ENCODE results near the gene SLC3A2. TPM values are rescaled to one million over a fixed set of nuclear protein-coding genes. Genes with fewer than 3 reads are reported as not detected.
A peak's percentile ranks its signal among the peaks of the same experiment; 100 is the strongest.
"Not testable (repeated sequence)": the region's sequence is repeated elsewhere in the genome, so short reads cannot be mapped to it uniquely, and the experiment has no call there.

SLC3A2 gene
- total RNA-seq, 3 donors from 2014 or later (not counting 1 experiment from before 2014, with no cell fraction given): 200 to 235 (median 207) TPM

DNA sequence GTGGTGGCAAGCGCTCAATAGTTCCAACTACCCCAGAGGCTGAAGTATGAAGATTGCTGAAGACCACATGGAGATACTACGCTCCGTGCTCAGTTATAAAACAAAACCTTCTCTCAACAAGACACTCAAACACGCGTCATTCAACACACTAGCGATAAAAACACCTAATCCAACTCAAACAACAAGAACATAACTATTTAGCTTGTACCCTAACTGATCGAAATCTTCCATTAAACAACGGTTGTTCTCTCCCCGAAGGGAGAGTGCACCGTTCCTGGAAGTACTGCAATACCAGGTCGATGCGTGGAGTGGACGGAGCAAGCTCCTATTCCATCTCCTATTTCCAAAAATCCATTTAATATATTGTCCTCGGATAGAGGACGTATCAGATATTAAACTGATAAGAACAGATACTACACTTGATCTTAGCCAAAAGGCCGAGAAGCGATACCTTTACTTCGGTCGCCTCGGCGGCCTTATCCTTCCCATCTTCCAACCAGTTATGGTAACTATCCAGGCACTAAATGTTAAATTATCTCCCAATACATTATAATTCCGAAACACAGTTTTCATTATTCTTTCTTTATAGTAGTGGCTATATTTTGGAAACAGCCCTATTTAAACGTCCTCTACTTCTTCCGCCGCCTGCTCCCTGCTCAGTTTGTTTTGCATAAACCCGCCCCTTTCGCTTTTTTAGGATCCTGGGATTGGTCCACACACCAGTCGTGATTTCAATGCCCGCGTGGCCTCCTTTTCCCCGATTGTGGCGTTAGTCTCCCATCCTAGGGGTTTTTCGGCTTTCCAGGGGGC is 39.1 kb upstream of the SLC3A2 start:
- peak overlapping the region; percentile 82 for H3K4me3 ChIP-seq (ENCODE audit: low read length)
- no peaks in the 10 kb centered on the region for H3K9me3 Mint-ChIP-seq
- H3K4me1 Mint-ChIP-seq: peaks cover 17 to 19% of the 10 kb centered on the region in 2 donors
- peak; percentile 75 to 94 for DNase-seq
- H3K9me3 ChIP-seq (ENCODE audit: control insufficient read depth, insufficient read depth, low read length): no peaks in the 10 kb centered on the region
- H3K27me3 Mint-ChIP-seq (ENCODE audit: low read depth in 2 of 2): no peaks in the 10 kb centered on the region
- H3K27ac ChIP-seq (ENCODE audit: low read length): peak overlapping the region; percentile 92
- peaks cover 35% of the 10 kb centered on the region for H3K4me1 ChIP-seq (ENCODE audit: control insufficient read depth, insufficient read depth, low read length)
- TF ChIP-seq, protein P1, sequence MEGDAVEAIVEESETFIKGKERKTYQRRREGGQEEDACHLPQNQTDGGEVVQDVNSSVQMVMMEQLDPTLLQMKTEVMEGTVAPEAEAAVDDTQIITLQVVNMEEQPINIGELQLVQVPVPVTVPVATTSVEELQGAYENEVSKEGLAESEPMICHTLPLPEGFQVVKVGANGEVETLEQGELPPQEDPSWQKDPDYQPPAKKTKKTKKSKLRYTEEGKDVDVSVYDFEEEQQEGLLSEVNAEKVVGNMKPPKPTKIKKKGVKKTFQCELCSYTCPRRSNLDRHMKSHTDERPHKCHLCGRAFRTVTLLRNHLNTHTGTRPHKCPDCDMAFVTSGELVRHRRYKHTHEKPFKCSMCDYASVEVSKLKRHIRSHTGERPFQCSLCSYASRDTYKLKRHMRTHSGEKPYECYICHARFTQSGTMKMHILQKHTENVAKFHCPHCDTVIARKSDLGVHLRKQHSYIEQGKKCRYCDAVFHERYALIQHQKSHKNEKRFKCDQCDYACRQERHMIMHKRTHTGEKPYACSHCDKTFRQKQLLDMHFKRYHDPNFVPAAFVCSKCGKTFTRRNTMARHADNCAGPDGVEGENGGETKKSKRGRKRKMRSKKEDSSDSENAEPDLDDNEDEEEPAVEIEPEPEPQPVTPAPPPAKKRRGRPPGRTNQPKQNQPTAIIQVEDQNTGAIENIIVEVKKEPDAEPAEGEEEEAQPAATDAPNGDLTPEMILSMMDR (IDR thresholded peaks at IDR 0.05): no peak
- H3K4me3 Mint-ChIP-seq: no peak overlapping the region
- intact Hi-C loops (cut with micrococcal nuclease): loop anchor here (1.0 to 5.0 kb wide), 5 partner anchors 14 to 284 kb away; partner anchors contain the start of genes BSCL2, GNG3, SLC3A2 and TUT1
- H3K27ac Mint-ChIP-seq: no peak overlapping the region
- peak; percentile 46 to 74 (median 65) for ATAC-seq
- peaks cover under 1% of the 10 kb centered on the region for H3K36me3 ChIP-seq (ENCODE audit: control insufficient read depth, insufficient read depth, low read length)
- no peaks in the 10 kb centered on the region for H3K36me3 Mint-ChIP-seq
- no peaks in the 10 kb centered on the region for H3K27me3 ChIP-seq (ENCODE audit: control insufficient read depth, insufficient read depth, low read length)
- WGBS (ENCODE audit: insufficient coverage): under 1% methylated on average over 32 of the region's 33 CpGs

- intact Hi-C loops (cut with micrococcal nuclease): loop anchor here (5.0 kb wide), 2 partner anchors 135 to 285 kb away; partner anchors contain the start of genes BSCL2 and GNG3
- Histone ChIP-seq H3K27ac (ENCODE audit: low read length) (peak overlapping the region; percentile 92), H3K9me3 (ENCODE audit: control insufficient read depth, insufficient read depth, low read length) (no peaks in the 10 kb centered on the region), H3K4me3 (ENCODE audit: low read length) (peak overlapping the region; percentile 52), H3K4me1 (ENCODE audit: control insufficient read depth, insufficient read depth, low read length) (peaks cover 35% of the 10 kb centered on the region), H3K27me3 (ENCODE audit: control insufficient read depth, insufficient read depth, low read length) (no peaks in the 10 kb centered on the region), H3K36me3 (ENCODE audit: control insufficient read depth, insufficient read depth, low read length) (no peaks in the 10 kb centered on the region)
- ATAC-seq: no peak
- Mint-ChIP-seq H3K36me3 (no peaks in the 10 kb centered on the region), H3K9me3 (no peaks in the 10 kb centered on the region), H3K27ac (no peak overlapping the region), H3K4me3 (no peak overlapping the region), H3K27me3 (ENCODE audit: low read depth in 2 of 2) (no peaks in the 10 kb centered on the region), H3K4me1 (peaks cover 17 to 18% of the 10 kb centered on the region in 2 donors)
- DNase-seq: peak; percentile 63 to 67
- WGBS (ENCODE audit: insufficient coverage): 1% methylated on average over 30 of the region's 30 CpGs
- TF ChIP-seq, protein P1 (IDR thresholded peaks at IDR 0.05): no peak
These were observed 38.4 kb upstream of the SLC3A2 start for GRCh38 chr11:62842171-62842741.

- WGBS (ENCODE audit: insufficient coverage): 95% methylated on average over 8 of the region's 9 CpGs
- not testable (repeated sequence) for H3K36me3 Mint-ChIP-seq; DNase-seq; H3K36me3 ChIP-seq (ENCODE audit: control insufficient read depth, insufficient read depth, low read length); H3K9me3 Mint-ChIP-seq; H3K4me3 ChIP-seq (ENCODE audit: low read length); H3K9me3 ChIP-seq (ENCODE audit: control insufficient read depth, insufficient read depth, low read length); H3K27ac Mint-ChIP-seq; ATAC-seq; H3K4me3 Mint-ChIP-seq; H3K27me3 Mint-ChIP-seq (ENCODE audit: low read depth in 2 of 2); H3K27me3 ChIP-seq (ENCODE audit: control insufficient read depth, insufficient read depth, low read length)
- Histone ChIP-seq H3K4me1 (ENCODE audit: control insufficient read depth, insufficient read depth, low read length) (peaks cover 35% of the 10 kb centered on the region), H3K27ac (ENCODE audit: low read length) (peak overlapping the region; percentile 92)
- H3K4me1 Mint-ChIP-seq: peaks cover 13% of the 10 kb centered on the region in 2 donors
- intact Hi-C loops (cut with micrococcal nuclease): loop anchor here (5.0 kb wide), 2 partner anchors 136 to 286 kb away; partner anchors contain the start of genes BSCL2 and GNG3
These were observed 37.8 kb upstream of the SLC3A2 start for GRCh38 chr11:62842891-62843290.

DNA sequence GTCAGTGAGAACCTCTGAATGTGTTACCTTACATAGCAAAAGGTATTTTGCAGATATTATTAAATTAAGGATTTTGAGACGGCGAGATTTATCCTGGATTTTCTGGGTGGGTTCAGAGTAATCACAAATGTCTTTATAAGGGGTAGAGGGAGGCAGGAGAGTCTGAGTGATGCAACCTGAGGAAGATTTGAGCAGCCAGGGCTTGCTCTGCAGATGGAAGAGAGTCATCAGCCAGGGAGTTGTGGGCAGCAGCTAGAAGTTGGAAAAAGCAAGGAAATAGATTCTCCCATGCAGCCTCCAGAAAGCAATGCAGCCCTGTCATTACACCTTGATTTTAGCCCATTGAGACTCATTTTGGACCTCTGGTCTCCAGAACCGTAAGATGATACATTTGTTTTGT is 37.2 kb upstream of the SLC3A2 start:
- Mint-ChIP-seq H3K27me3 (ENCODE audit: low read depth in 2 of 2) (no peaks in the 10 kb centered on the region), H3K4me3 (no peak overlapping the region), H3K4me1 (peaks cover 13% of the 10 kb centered on the region in 2 donors), H3K36me3 (no peaks in the 10 kb centered on the region), H3K9me3 (no peaks in the 10 kb centered on the region), H3K27ac (no peak overlapping the region)
- Histone ChIP-seq H3K9me3 (ENCODE audit: control insufficient read depth, insufficient read depth, low read length) (no peaks in the 10 kb centered on the region), H3K27me3 (ENCODE audit: control insufficient read depth, insufficient read depth, low read length) (no peaks in the 10 kb centered on the region), H3K27ac (ENCODE audit: low read length) (no peak overlapping the region), H3K4me1 (ENCODE audit: control insufficient read depth, insufficient read depth, low read length) (peaks cover 30% of the 10 kb centered on the region), H3K4me3 (ENCODE audit: low read length) (no peak overlapping the region), H3K36me3 (ENCODE audit: control insufficient read depth, insufficient read depth, low read length) (no peaks in the 10 kb centered on the region)
- 98% methylated on average over 3 of the region's 3 CpGs for WGBS (ENCODE audit: insufficient coverage)
- TF ChIP-seq, protein P1 (IDR thresholded peaks at IDR 0.05): no peak
- intact Hi-C loops (cut with micrococcal nuclease): loop anchor here (5.0 kb wide), 2 partner anchors 136 to 286 kb away; partner anchors contain the start of genes BSCL2 and GNG3
- DNase-seq: no peak
- no peak for ATAC-seq

All from natural killer cell (primary cell).